ENCODE measurements around the gene TPPP. TPM values are rescaled to one million over a fixed set of nuclear protein-coding genes. Genes with fewer than 3 reads are reported as not detected.
A peak's percentile ranks its signal among the peaks of the same experiment; 100 is the strongest.

TPPP gene
- total RNA-seq, 1 experiment from 2014 or later = 3.9 TPM

DNA sequence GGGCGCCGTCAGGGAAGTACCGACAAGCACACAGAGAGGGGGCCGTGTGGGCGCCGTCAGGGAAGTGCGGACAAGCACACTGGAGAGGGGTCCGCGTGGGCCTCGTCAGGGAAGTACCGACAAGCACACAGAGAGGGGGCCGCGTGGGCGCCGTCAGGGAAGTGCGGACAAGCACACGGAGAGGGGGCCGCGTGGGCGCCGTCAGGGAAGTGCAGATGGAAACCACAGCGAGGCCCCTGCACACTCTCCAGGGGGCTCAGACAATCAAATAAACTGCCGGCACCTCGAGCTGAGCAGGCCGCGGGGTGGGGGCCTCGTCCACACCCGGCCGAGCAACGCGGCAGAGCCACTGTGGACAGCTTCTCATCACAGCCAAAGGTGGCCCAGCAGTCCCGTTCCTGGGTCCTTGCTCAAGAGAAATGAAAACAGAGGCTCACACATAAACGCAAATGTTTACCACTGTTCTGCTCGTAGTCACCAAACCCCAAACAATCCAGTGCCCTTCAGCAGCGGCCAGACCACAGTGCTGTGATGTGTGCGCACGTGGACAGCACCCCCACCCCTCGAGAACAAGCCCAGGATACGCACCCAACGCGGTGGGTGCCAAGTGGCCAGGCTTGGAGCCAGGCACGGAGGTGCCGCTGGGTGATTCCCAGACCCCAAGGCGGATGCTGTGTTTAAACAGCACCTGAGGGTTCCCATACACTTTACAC is 24.7 kb downstream of the TPPP start:
- Histone ChIP-seq H3K9me2 (ENCODE audit: insufficient read depth) (no peaks in the 10 kb centered on the region), H3K27me3 (ENCODE audit: insufficient read depth, low read length) (no peaks in the 10 kb centered on the region), H2AFZ (ENCODE audit: low read depth, low read length, poor library complexity, severe bottlenecking) (no peak overlapping the region), H4K20me1 (ENCODE audit: insufficient read depth) (no peaks in the 10 kb centered on the region), H3K9me3 (ENCODE audit: control insufficient read depth in 1 of 2, insufficient read depth in 1 of 2, low read depth in 1 of 2, low read length in 2 of 2) (no peaks in the 10 kb centered on the region), H3K36me3 (ENCODE audit: control insufficient read depth in 1 of 2, insufficient read depth in 2 of 2, low read length in 2 of 2) (peaks cover 0 to 3% of the 10 kb centered on the region in 2 experiments; a peak in 1 of 4 replicates), H3K4me3 (replicated peaks in 1 of 2; ENCODE audit: low read depth in 1 of 2, low read length in 2 of 2) (no peak overlapping the region), H3K4me1 (ENCODE audit: control insufficient read depth in 1 of 2, insufficient read depth in 2 of 2, low read length in 2 of 2) (peaks cover 2 to 54% of the 10 kb centered on the region in 2 experiments; a peak in 3 of 4 replicates), H3K4me2 (ENCODE audit: low read length) (no peak overlapping the region), H3K9ac (ENCODE audit: low read length) (no peak overlapping the region), H3K79me2 (ENCODE audit: insufficient read depth, low read length) (no peaks in the 10 kb centered on the region), H3K27ac (ENCODE audit: low read depth, low read length) (peak overlapping the region; percentile 2; the same call in 1 of the 2 replicates)
- no peak for TF ChIP-seq SIN3A (IDR thresholded peaks at IDR 0.05; ENCODE audit: low read depth)
- TF ChIP-seq, protein P1, sequence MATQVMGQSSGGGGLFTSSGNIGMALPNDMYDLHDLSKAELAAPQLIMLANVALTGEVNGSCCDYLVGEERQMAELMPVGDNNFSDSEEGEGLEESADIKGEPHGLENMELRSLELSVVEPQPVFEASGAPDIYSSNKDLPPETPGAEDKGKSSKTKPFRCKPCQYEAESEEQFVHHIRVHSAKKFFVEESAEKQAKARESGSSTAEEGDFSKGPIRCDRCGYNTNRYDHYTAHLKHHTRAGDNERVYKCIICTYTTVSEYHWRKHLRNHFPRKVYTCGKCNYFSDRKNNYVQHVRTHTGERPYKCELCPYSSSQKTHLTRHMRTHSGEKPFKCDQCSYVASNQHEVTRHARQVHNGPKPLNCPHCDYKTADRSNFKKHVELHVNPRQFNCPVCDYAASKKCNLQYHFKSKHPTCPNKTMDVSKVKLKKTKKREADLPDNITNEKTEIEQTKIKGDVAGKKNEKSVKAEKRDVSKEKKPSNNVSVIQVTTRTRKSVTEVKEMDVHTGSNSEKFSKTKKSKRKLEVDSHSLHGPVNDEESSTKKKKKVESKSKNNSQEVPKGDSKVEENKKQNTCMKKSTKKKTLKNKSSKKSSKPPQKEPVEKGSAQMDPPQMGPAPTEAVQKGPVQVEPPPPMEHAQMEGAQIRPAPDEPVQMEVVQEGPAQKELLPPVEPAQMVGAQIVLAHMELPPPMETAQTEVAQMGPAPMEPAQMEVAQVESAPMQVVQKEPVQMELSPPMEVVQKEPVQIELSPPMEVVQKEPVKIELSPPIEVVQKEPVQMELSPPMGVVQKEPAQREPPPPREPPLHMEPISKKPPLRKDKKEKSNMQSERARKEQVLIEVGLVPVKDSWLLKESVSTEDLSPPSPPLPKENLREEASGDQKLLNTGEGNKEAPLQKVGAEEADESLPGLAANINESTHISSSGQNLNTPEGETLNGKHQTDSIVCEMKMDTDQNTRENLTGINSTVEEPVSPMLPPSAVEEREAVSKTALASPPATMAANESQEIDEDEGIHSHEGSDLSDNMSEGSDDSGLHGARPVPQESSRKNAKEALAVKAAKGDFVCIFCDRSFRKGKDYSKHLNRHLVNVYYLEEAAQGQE (IDR thresholded peaks at IDR 0.05; ENCODE audit: low read depth) = no peak
- no peak for TF ChIP-seq ELF1 (IDR thresholded peaks at IDR 0.05; ENCODE audit: borderline replicate concordance, low read depth)
- TF ChIP-seq ZNF274 (IDR thresholded peaks at IDR 0.05; ENCODE audit: low read depth, low read length) = no peak
- TF ChIP-seq, protein P2, sequence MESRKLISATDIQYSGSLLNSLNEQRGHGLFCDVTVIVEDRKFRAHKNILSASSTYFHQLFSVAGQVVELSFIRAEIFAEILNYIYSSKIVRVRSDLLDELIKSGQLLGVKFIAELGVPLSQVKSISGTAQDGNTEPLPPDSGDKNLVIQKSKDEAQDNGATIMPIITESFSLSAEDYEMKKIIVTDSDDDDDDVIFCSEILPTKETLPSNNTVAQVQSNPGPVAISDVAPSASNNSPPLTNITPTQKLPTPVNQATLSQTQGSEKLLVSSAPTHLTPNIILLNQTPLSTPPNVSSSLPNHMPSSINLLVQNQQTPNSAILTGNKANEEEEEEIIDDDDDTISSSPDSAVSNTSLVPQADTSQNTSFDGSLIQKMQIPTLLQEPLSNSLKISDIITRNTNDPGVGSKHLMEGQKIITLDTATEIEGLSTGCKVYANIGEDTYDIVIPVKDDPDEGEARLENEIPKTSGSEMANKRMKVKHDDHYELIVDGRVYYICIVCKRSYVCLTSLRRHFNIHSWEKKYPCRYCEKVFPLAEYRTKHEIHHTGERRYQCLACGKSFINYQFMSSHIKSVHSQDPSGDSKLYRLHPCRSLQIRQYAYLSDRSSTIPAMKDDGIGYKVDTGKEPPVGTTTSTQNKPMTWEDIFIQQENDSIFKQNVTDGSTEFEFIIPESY (IDR thresholded peaks at IDR 0.05; ENCODE audit: extremely low read depth, insufficient replicate concordance, low read length) = no peak
- TF ChIP-seq ZFX (IDR thresholded peaks at IDR 0.05) = no peak
- no peak for TF ChIP-seq YY1 (IDR thresholded peaks at IDR 0.05; ENCODE audit: extremely low read depth, insufficient replicate concordance, low read depth, low read length)
- intact Hi-C loops (cut with micrococcal nuclease) = no loop called here
- ATAC-seq (no peak), DNase-seq (ENCODE audit: low read depth, low spot score) (no peak)
- BruUV-seq (replicated peaks) = no TSS peak
- RAD21 ChIA-PET (ENCODE audit: low non-redundant PET in 1 of 2, low total read pairs in 2 of 2, uncharacterized antibody in 2 of 2, unreplicated experiment in 2 of 2) = interaction anchor here in 1 of 2 experiments (0.5 kb wide), 1 partner anchor 266 kb away, joined by 7 read pairs; no protein-coding TSS in a partner anchor
- CTCF ChIA-PET = interaction anchor here (1.0 to 2.1 kb wide), 3 partner anchors 235 to 351 kb away, joined by 3 to 10 read pairs (median 4); no protein-coding TSS in a partner anchor
- POLR2A ChIA-PET = no interaction called here
